ENCODE measurements around the gene PGK1.

The PGK1 gene

DNA sequence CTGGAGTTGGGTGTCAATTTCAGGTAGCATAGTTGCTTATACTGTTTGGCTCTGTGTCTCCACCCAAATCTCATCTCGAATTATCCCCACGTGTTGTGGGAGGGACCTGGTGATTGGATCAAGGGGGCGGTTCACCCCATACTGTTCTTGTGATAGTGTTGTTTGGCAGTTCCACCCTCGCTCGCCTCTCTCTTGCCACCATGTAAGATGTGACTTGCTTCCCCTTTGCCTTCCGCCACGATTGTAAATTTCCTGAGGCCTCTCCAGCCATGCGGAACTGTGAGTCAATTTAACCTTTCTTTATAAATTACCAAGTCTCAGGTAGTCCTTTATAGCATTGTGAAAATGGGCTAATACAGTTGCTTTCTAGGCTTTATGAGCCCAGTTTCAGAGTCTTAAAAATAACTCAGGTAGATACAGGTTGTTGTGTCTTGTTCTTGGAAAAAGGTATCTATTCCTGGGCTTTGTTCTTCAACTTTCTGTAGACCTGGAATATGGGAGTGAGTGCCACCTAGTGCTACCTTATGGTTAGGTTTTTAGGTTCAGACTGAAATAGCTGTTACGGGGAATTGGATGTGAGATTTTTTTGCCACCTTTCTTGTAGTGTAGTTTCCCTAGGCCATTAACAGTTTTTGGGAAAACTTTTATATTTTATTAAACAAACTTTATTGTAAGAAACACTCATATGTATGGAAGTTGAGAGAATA is 15.6 kb downstream of the PGK1 start:
- TF ChIP-seq EP300 (IDR thresholded peaks at IDR 0.05; ENCODE audit: borderline replicate concordance) (no peak), MAX (IDR thresholded peaks at IDR 0.05) (no peak), REST (IDR thresholded peaks at IDR 0.05; ENCODE audit: low read depth) (no peak), TAF1 (IDR thresholded peaks at IDR 0.05; ENCODE audit: low read depth) (no peak), NFIC (IDR thresholded peaks at IDR 0.05) (no peak), TEAD4 (IDR thresholded peaks at IDR 0.05) (no peak), CREB1 (IDR thresholded peaks at IDR 0.05; ENCODE audit: low read depth) (no peak), CEBPB (IDR thresholded peaks at IDR 0.05) (no peak), TCF12 (IDR thresholded peaks at IDR 0.05; ENCODE audit: low read depth) (no peak), USF1 (IDR thresholded peaks at IDR 0.05) (no peak)

DNA sequence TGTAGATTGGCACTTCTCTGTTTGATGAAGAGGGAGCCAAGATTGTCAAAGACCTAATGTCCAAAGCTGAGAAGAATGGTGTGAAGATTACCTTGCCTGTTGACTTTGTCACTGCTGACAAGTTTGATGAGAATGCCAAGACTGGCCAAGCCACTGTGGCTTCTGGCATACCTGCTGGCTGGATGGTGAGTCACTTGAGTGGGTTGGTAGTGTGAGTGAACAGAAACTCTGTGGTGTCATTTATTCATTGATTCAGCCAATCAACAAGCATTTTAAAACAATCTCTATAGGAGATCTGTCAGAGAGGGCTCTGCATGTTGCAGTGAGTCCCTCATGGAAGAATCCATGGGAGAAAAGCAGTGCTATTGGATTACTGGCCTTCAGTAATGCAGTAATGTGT is 19.1 kb downstream of the PGK1 start:
- no peak for TF ChIP-seq RAD21 (IDR thresholded peaks at IDR 0.05; ENCODE audit: low read depth)
- no peak for TF ChIP-seq ZBTB7A (IDR thresholded peaks at IDR 0.05; ENCODE audit: low read depth)
- no peak for TF ChIP-seq REST (IDR thresholded peaks at IDR 0.05; ENCODE audit: low read depth)
- TF ChIP-seq FOXM1 (IDR thresholded peaks at IDR 0.05; ENCODE audit: borderline replicate concordance, low read depth): no peak
- no peak for TF ChIP-seq MAX (IDR thresholded peaks at IDR 0.05)
- no peak for TF ChIP-seq TAF1 (IDR thresholded peaks at IDR 0.05; ENCODE audit: low read depth)
- TF ChIP-seq TEAD4 (IDR thresholded peaks at IDR 0.05): no peak
- TF ChIP-seq YY1 (IDR thresholded peaks at IDR 0.05; ENCODE audit: low read depth): no peak
- TF ChIP-seq CREB1 (IDR thresholded peaks at IDR 0.05; ENCODE audit: low read depth): no peak
- TF ChIP-seq NFIC (IDR thresholded peaks at IDR 0.05): no peak
- TF ChIP-seq CEBPB (IDR thresholded peaks at IDR 0.05): no peak
- no peak for TF ChIP-seq USF1 (IDR thresholded peaks at IDR 0.05)
- no peak for TF ChIP-seq EP300 (IDR thresholded peaks at IDR 0.05; ENCODE audit: borderline replicate concordance)
- TF ChIP-seq EGR1 (IDR thresholded peaks at IDR 0.05): no peak
- TF ChIP-seq TCF12 (IDR thresholded peaks at IDR 0.05; ENCODE audit: low read depth): no peak

DNA sequence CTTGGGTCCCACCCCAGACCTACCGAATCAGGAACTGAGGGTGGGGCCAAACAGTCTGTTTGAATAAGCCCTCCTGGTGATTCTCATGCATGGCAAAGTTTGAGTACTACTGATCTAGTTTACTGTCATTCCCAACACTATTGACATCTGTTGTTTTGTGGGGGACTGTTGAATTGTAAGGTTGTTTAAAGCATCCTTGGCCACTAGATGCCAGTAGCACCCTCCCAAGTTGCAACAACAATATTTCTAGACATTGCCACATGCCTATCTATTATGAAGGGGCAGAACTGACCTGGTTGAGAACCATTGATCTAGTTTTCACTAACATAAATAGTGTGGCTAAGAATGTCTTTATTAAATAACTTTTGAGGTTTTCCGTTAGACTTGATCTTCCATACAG is 20.3 kb downstream of the PGK1 start:
- no peak for TF ChIP-seq YY1 (IDR thresholded peaks at IDR 0.05; ENCODE audit: low read depth)

DNA sequence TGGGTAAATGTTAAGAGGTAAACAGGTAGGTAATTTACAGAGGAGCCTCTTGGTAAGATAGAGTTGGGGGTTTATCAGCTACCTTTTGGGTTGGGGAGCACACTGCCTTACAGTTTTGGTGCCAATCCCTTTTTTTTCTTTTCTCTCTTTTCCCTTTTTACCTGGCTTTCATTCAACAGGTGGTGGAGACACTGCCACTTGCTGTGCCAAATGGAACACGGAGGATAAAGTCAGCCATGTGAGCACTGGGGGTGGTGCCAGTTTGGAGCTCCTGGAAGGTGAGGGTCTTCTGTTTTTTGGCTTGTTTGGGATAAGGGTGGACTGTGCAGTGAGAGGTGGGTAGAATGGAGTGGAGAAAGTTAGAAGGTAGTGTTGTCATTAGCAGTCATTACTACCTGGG is 21.1 kb downstream of the PGK1 start:
- TF ChIP-seq YY1 (IDR thresholded peaks at IDR 0.05; ENCODE audit: low read depth) (no peak), NFIC (IDR thresholded peaks at IDR 0.05) (no peak), USF1 (IDR thresholded peaks at IDR 0.05) (no peak), TCF12 (IDR thresholded peaks at IDR 0.05; ENCODE audit: low read depth) (no peak), EGR1 (IDR thresholded peaks at IDR 0.05) (no peak), TAF1 (IDR thresholded peaks at IDR 0.05; ENCODE audit: low read depth) (no peak), ZBTB7A (IDR thresholded peaks at IDR 0.05; ENCODE audit: low read depth) (no peak), REST (IDR thresholded peaks at IDR 0.05; ENCODE audit: low read depth) (no peak), MAX (IDR thresholded peaks at IDR 0.05) (no peak), CREB1 (IDR thresholded peaks at IDR 0.05; ENCODE audit: low read depth) (no peak), FOXM1 (IDR thresholded peaks at IDR 0.05; ENCODE audit: borderline replicate concordance, low read depth) (no peak), EP300 (IDR thresholded peaks at IDR 0.05; ENCODE audit: borderline replicate concordance) (no peak), TEAD4 (IDR thresholded peaks at IDR 0.05) (no peak), RAD21 (IDR thresholded peaks at IDR 0.05; ENCODE audit: low read depth) (no peak), CEBPB (IDR thresholded peaks at IDR 0.05) (no peak)

Data from Ishikawa (cell line).